Stimulated activated memory B cell treated with anti-CD40 and anti-IgM and Interleukin-4, amounts not matched to agents 10 μg/mL and 1 μg/mL and 100 μg/mL, for 72 hours (primary cell): Measurements from ENCODE around the gene MYH6.

Source experiments
- ATAC-seq: fragments of 150-1000 bp; cut with Tn5 transposase; 2 replicates; pipeline ENCODE4 v1.10.0; 2021
- H3K27ac Mint-ChIP-seq: one replicate; pipeline ENCODE4 v1.8.0; 2022; ENCODE audit warnings: mild to moderate bottlenecking, mixed read lengths
- H3K27me3 Mint-ChIP-seq: one replicate; pipeline ENCODE4 v1.8.0; 2022; ENCODE audit warnings: mixed read lengths
- H3K36me3 Mint-ChIP-seq: one replicate; pipeline ENCODE4 v1.8.0; 2022; ENCODE audit warnings: mixed read lengths
- H3K4me1 Mint-ChIP-seq: one replicate; pipeline ENCODE4 v1.8.0; 2022; ENCODE audit warnings: mixed read lengths
- H3K4me3 Mint-ChIP-seq: one replicate; pipeline ENCODE4 v1.8.0; 2022; ENCODE audit warnings: mild to moderate bottlenecking, moderate library complexity, mixed read lengths
- H3K9me3 Mint-ChIP-seq: one replicate; pipeline ENCODE4 v1.8.0; 2022; ENCODE audit warnings: mixed read lengths

MYH6 gene

GRCh38 chr14:23382276-23382675 is 25.8 kb downstream of the MYH6 start:
- Mint-ChIP-seq H3K27ac (no peak overlapping the region), H3K36me3 (no peaks in the 10 kb centered on the region), H3K4me1 (no peaks in the 10 kb centered on the region), H3K9me3 (no peaks in the 10 kb centered on the region), H3K4me3 (no peak overlapping the region), H3K27me3 (peaks cover 58% of the 10 kb centered on the region)
- ATAC-seq = no peak

GRCh38 chr14:23381871-23382270 is 26.2 kb downstream of the MYH6 start:
- H3K4me3 Mint-ChIP-seq = no peak overlapping the region
- H3K9me3 Mint-ChIP-seq = no peaks in the 10 kb centered on the region
- H3K4me1 Mint-ChIP-seq = no peaks in the 10 kb centered on the region
- ATAC-seq = no peak
- no peaks in the 10 kb centered on the region for H3K36me3 Mint-ChIP-seq
- peaks cover 62% of the 10 kb centered on the region for H3K27me3 Mint-ChIP-seq
- H3K27ac Mint-ChIP-seq = no peak overlapping the region

- Mint-ChIP-seq H3K36me3 (no peaks in the 10 kb centered on the region), H3K9me3 (no peaks in the 10 kb centered on the region), H3K27me3 (peaks cover 68% of the 10 kb centered on the region), H3K27ac (no peak overlapping the region), H3K4me3 (no peak overlapping the region), H3K4me1 (no peaks in the 10 kb centered on the region)
- no peak for ATAC-seq
Measured at GRCh38 chr14:23380976-23381375, 27.1 kb downstream of the MYH6 start.

GRCh38 chr14:23380197-23380914 is 27.7 kb downstream of the MYH6 start:
- no peak overlapping the region for H3K4me3 Mint-ChIP-seq
- no peaks in the 10 kb centered on the region for H3K9me3 Mint-ChIP-seq
- ATAC-seq = no peak
- no peaks in the 10 kb centered on the region for H3K36me3 Mint-ChIP-seq
- H3K27me3 Mint-ChIP-seq = peaks cover 68% of the 10 kb centered on the region
- no peaks in the 10 kb centered on the region for H3K4me1 Mint-ChIP-seq
- H3K27ac Mint-ChIP-seq = no peak overlapping the region

- no peaks in the 10 kb centered on the region for H3K9me3 Mint-ChIP-seq
- H3K4me1 Mint-ChIP-seq = no peaks in the 10 kb centered on the region
- H3K27ac Mint-ChIP-seq = no peak overlapping the region
- peaks cover 64% of the 10 kb centered on the region for H3K27me3 Mint-ChIP-seq
- H3K4me3 Mint-ChIP-seq = no peak overlapping the region
- ATAC-seq = peak; percentile 66
- no peaks in the 10 kb centered on the region for H3K36me3 Mint-ChIP-seq
Measured at GRCh38 chr14:23379366-23380196, 28.5 kb downstream of the MYH6 start.

GRCh38 chr14:23378612-23379220 is 29.4 kb downstream of the MYH6 start:
- Mint-ChIP-seq H3K36me3 (no peaks in the 10 kb centered on the region), H3K27ac (no peak overlapping the region), H3K4me3 (no peak overlapping the region), H3K4me1 (no peaks in the 10 kb centered on the region), H3K27me3 (peaks cover 57% of the 10 kb centered on the region), H3K9me3 (no peaks in the 10 kb centered on the region)
- no peak for ATAC-seq

- Mint-ChIP-seq H3K9me3 (no peaks in the 10 kb centered on the region), H3K36me3 (no peaks in the 10 kb centered on the region), H3K4me3 (no peak overlapping the region), H3K27me3 (peaks cover 57% of the 10 kb centered on the region), H3K27ac (no peak overlapping the region), H3K4me1 (no peaks in the 10 kb centered on the region)
- ATAC-seq = no peak
Measured at GRCh38 chr14:23377573-23378563, 30.2 kb downstream of the MYH6 start.

- no peaks in the 10 kb centered on the region for H3K36me3 Mint-ChIP-seq
- H3K27me3 Mint-ChIP-seq = peaks cover 51% of the 10 kb centered on the region
- no peak overlapping the region for H3K4me3 Mint-ChIP-seq
- no peaks in the 10 kb centered on the region for H3K9me3 Mint-ChIP-seq
- no peak overlapping the region for H3K27ac Mint-ChIP-seq
- ATAC-seq = no peak
- H3K4me1 Mint-ChIP-seq = no peaks in the 10 kb centered on the region
Measured at GRCh38 chr14:23377198-23377550, 30.9 kb downstream of the MYH6 start.

- no peak for ATAC-seq
- Mint-ChIP-seq H3K4me1 (no peaks in the 10 kb centered on the region), H3K4me3 (no peak within 1 kb of the TSS), H3K36me3 (no peaks in the 10 kb centered on the region), H3K9me3 (no peaks in the 10 kb centered on the region), H3K27ac (no peak within 1 kb of the TSS), H3K27me3 (peaks cover 45% of the 10 kb centered on the region)
Measured at GRCh38 chr14:23376482-23377197, 31.4 kb downstream of the MYH6 start, which contains the start of gene CMTM5. CMTM5 (plus strand) TSS chr14:23377046; CDS start chr14:23377252, 206 bp downstream.

- H3K4me1 Mint-ChIP-seq = no peaks in the 10 kb centered on the region
- H3K27ac Mint-ChIP-seq = no peak overlapping the region
- peaks cover 36% of the 10 kb centered on the region for H3K27me3 Mint-ChIP-seq
- H3K9me3 Mint-ChIP-seq = no peaks in the 10 kb centered on the region
- no peak for ATAC-seq
- H3K36me3 Mint-ChIP-seq = no peaks in the 10 kb centered on the region
- no peak overlapping the region for H3K4me3 Mint-ChIP-seq
Measured at GRCh38 chr14:23375527-23376251, 32.4 kb downstream of the MYH6 start.

GRCh38 chr14:23373041-23373440 is 35.0 kb downstream of the MYH6 start:
- no peak for ATAC-seq
- no peaks in the 10 kb centered on the region for H3K9me3 Mint-ChIP-seq
- H3K27ac Mint-ChIP-seq = no peak overlapping the region
- H3K4me1 Mint-ChIP-seq = no peaks in the 10 kb centered on the region
- no peak overlapping the region for H3K4me3 Mint-ChIP-seq
- peaks cover 30% of the 10 kb centered on the region for H3K27me3 Mint-ChIP-seq
- H3K36me3 Mint-ChIP-seq = no peaks in the 10 kb centered on the region

- no peak within 1 kb of the TSS for H3K27ac Mint-ChIP-seq
- H3K4me1 Mint-ChIP-seq = no peaks in the 10 kb centered on the region
- H3K4me3 Mint-ChIP-seq = no peak within 1 kb of the TSS
- peaks cover 29% of the 10 kb centered on the region for H3K27me3 Mint-ChIP-seq
- H3K36me3 Mint-ChIP-seq = no peaks in the 10 kb centered on the region
- no peak for ATAC-seq
- H3K9me3 Mint-ChIP-seq = no peaks in the 10 kb centered on the region
Measured at GRCh38 chr14:23372509-23372908, 35.6 kb downstream of the MYH6 start, which contains the start of gene IL25. IL25 (plus strand) TSS chr14:23372809.

- Mint-ChIP-seq H3K4me3 (no peak overlapping the region), H3K36me3 (no peaks in the 10 kb centered on the region), H3K9me3 (no peaks in the 10 kb centered on the region), H3K27me3 (peaks cover 29% of the 10 kb centered on the region), H3K27ac (no peak overlapping the region), H3K4me1 (no peaks in the 10 kb centered on the region)
- no peak for ATAC-seq
Measured at GRCh38 chr14:23371865-23372264, 36.2 kb downstream of the MYH6 start.

GRCh38 chr14:23370221-23370620 is 37.9 kb downstream of the MYH6 start:
- Mint-ChIP-seq H3K27me3 (peaks cover 31% of the 10 kb centered on the region), H3K27ac (no peak overlapping the region), H3K4me3 (no peak overlapping the region), H3K4me1 (no peaks in the 10 kb centered on the region), H3K9me3 (no peaks in the 10 kb centered on the region), H3K36me3 (no peaks in the 10 kb centered on the region)
- ATAC-seq = no peak
